ENCODE results near the gene EZR.

The EZR gene

GRCh38 chr6:158804207-158804606 lies 15.0 kb downstream of the EZR start:
- Histone ChIP-seq H3K36me3 (ENCODE audit: insufficient read depth, low read length) (peaks cover 59% of the 10 kb centered on the region; the same call in 1 of the 2 replicates), H2AFZ (ENCODE audit: low read length) (no peak overlapping the region), H3K27ac (ENCODE audit: low read depth, low read length, poor library complexity, severe bottlenecking) (peak overlapping the region; percentile 97), H3K9me2 (ENCODE audit: low read depth, low read length) (no peaks in the 10 kb centered on the region), H3K4me2 (ENCODE audit: low read length) (peak overlapping the region; percentile 78), H3K9ac (ENCODE audit: low read length) (peak overlapping the region; percentile 28; the same call in 1 of the 2 replicates), H3F3A (ENCODE audit: insufficient read depth, low read length) (peaks cover 8% of the 10 kb centered on the region), H4K20me1 (ENCODE audit: insufficient read depth, low read length) (no peaks in the 10 kb centered on the region), H3K79me2 (ENCODE audit: insufficient read depth, low read length) (peaks cover 91% of the 10 kb centered on the region), H3K27me3 (ENCODE audit: insufficient read depth, low read length) (no peaks in the 10 kb centered on the region), H3K9me3 (ENCODE audit: low read length) (no peaks in the 10 kb centered on the region), H3K4me3 (ENCODE audit: low read depth, low read length, poor library complexity, severe bottlenecking) (peak overlapping the region; percentile 51), H3K4me1 (ENCODE audit: insufficient read depth, low read length, severe bottlenecking) (peaks cover 99% of the 10 kb centered on the region)
- TF ChIP-seq CTCF (IDR thresholded peaks at IDR 0.05; ENCODE audit: low read length) (no peak), EZH2 (IDR thresholded peaks at IDR 0.05; ENCODE audit: borderline replicate concordance, low read length) (no peak)

GRCh38 chr6:158803733-158804143 lies 15.4 kb downstream of the EZR start:
- Histone ChIP-seq H3K27ac (ENCODE audit: low read depth, low read length, poor library complexity, severe bottlenecking) (peak overlapping the region; percentile 97), H3K4me2 (ENCODE audit: low read length) (peak overlapping the region; percentile 78), H3K79me2 (ENCODE audit: insufficient read depth, low read length) (peaks cover 95% of the 10 kb centered on the region), H4K20me1 (ENCODE audit: insufficient read depth, low read length) (no peaks in the 10 kb centered on the region), H3K9me2 (ENCODE audit: low read depth, low read length) (no peaks in the 10 kb centered on the region), H3F3A (ENCODE audit: insufficient read depth, low read length) (peaks cover 5% of the 10 kb centered on the region; the same call in 1 of the 2 replicates), H2AFZ (ENCODE audit: low read length) (no peak overlapping the region), H3K4me1 (ENCODE audit: insufficient read depth, low read length, severe bottlenecking) (peaks cover 99% of the 10 kb centered on the region), H3K9ac (ENCODE audit: low read length) (peak overlapping the region; percentile 28; the same call in 1 of the 2 replicates), H3K4me3 (ENCODE audit: low read depth, low read length, poor library complexity, severe bottlenecking) (peak overlapping the region; percentile 51), H3K9me3 (ENCODE audit: low read length) (no peaks in the 10 kb centered on the region), H3K36me3 (ENCODE audit: insufficient read depth, low read length) (peaks cover 59% of the 10 kb centered on the region; the same call in 1 of the 2 replicates), H3K27me3 (ENCODE audit: insufficient read depth, low read length) (no peaks in the 10 kb centered on the region)
- TF ChIP-seq EZH2 (IDR thresholded peaks at IDR 0.05; ENCODE audit: borderline replicate concordance, low read length) (no peak), CTCF (IDR thresholded peaks at IDR 0.05; ENCODE audit: low read length) (no peak)

- Histone ChIP-seq H3K36me3 (ENCODE audit: insufficient read depth, low read length) (peaks cover 56% of the 10 kb centered on the region; the same call in 1 of the 2 replicates), H3K79me2 (ENCODE audit: insufficient read depth, low read length) (peaks cover 95% of the 10 kb centered on the region), H3K9me3 (ENCODE audit: low read length) (no peaks in the 10 kb centered on the region), H3K4me1 (ENCODE audit: insufficient read depth, low read length, severe bottlenecking) (peaks cover 99% of the 10 kb centered on the region), H3F3A (ENCODE audit: insufficient read depth, low read length) (no peaks in the 10 kb centered on the region), H3K4me2 (ENCODE audit: low read length) (peak overlapping the region; percentile 63), H3K9me2 (ENCODE audit: low read depth, low read length) (no peaks in the 10 kb centered on the region), H4K20me1 (ENCODE audit: insufficient read depth, low read length) (0 out of 2 replicates have a peak, but pooled peaks cover 3% of the 10 kb centered on the region), H3K27ac (ENCODE audit: low read depth, low read length, poor library complexity, severe bottlenecking) (peak overlapping the region; percentile 78), H2AFZ (ENCODE audit: low read length) (no peak overlapping the region), H3K4me3 (ENCODE audit: low read depth, low read length, poor library complexity, severe bottlenecking) (peak overlapping the region; percentile 41), H3K9ac (ENCODE audit: low read length) (peak overlapping the region; percentile 16; the same call in 1 of the 2 replicates), H3K27me3 (ENCODE audit: insufficient read depth, low read length) (no peaks in the 10 kb centered on the region)
- no peak for TF ChIP-seq CTCF (IDR thresholded peaks at IDR 0.05; ENCODE audit: low read length)
- no peak for TF ChIP-seq EZH2 (IDR thresholded peaks at IDR 0.05; ENCODE audit: borderline replicate concordance, low read length)
These were observed 17.4 kb downstream of the EZR start for GRCh38 chr6:158801655-158802294.
